ENCODE data around the gene ERF.

Gene ERF

DNA sequence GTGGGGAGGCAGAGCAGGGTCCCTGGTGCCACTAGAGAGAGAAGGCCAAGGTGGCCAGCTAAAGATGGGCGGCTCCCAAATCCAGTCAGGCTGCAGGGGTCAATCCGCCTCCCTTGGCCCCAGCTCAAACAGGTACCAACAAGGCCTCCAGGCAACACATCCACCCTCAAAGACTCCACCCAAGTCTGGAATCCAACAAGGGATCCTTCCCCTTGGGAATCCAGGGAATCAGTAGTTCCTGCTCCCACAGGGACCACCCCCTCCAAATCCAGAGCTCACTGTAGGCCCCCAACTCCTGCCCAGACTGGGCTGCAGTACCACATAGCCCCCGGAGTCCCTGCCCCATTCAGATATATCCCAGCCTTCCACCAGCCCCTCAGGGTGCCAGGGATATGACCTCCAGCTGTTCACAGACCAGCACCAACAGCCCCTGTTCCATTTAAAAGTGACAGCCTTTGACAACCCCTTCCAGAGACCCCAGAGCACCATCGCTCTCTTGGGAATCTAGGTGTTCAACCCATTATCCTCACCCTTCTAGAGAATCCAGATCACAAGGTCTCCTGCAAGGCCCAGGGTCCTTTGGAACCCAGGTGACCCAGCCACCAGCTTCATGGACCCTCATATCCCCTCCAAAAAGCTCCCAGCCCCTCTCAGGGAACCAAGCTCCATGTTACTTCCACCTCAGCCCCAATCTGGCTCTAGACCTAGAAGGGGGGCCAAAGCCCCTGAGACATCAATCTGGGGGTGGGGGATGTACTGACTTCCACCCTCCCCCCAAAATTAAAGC is 3.2 kb downstream of the ERF start:
- Histone ChIP-seq H3K36me3 (ENCODE audit: insufficient read depth, low read length) (peaks cover 18% of the 10 kb centered on the region; the same call in 1 of the 2 replicates), H3K4me1 (ENCODE audit: insufficient read depth, low read length, severe bottlenecking) (peaks cover 33% of the 10 kb centered on the region), H3K9me2 (ENCODE audit: low read depth, low read length) (no peaks in the 10 kb centered on the region), H3K27me3 (ENCODE audit: insufficient read depth, low read length) (0 out of 2 replicates have a peak, but pooled peaks cover 5% of the 10 kb centered on the region), H3K4me3 (ENCODE audit: low read depth, low read length, poor library complexity, severe bottlenecking) (no peak overlapping the region), H4K20me1 (ENCODE audit: insufficient read depth, low read length) (no peaks in the 10 kb centered on the region), H3K9ac (ENCODE audit: low read length) (no peak overlapping the region), H3K79me2 (ENCODE audit: insufficient read depth, low read length) (0 out of 2 replicates have a peak, but pooled peaks cover 8% of the 10 kb centered on the region), H3K4me2 (ENCODE audit: low read length) (peak overlapping the region; percentile 15; the same call in 1 of the 2 replicates), H3F3A (ENCODE audit: insufficient read depth, low read length) (0 out of 2 replicates have a peak, but pooled peaks cover 5% of the 10 kb centered on the region), H2AFZ (ENCODE audit: low read length) (no peak overlapping the region), H3K27ac (ENCODE audit: low read depth, low read length, poor library complexity, severe bottlenecking) (peak overlapping the region; percentile 10), H3K9me3 (ENCODE audit: low read length) (no peaks in the 10 kb centered on the region)
- TF ChIP-seq, protein P1, sequence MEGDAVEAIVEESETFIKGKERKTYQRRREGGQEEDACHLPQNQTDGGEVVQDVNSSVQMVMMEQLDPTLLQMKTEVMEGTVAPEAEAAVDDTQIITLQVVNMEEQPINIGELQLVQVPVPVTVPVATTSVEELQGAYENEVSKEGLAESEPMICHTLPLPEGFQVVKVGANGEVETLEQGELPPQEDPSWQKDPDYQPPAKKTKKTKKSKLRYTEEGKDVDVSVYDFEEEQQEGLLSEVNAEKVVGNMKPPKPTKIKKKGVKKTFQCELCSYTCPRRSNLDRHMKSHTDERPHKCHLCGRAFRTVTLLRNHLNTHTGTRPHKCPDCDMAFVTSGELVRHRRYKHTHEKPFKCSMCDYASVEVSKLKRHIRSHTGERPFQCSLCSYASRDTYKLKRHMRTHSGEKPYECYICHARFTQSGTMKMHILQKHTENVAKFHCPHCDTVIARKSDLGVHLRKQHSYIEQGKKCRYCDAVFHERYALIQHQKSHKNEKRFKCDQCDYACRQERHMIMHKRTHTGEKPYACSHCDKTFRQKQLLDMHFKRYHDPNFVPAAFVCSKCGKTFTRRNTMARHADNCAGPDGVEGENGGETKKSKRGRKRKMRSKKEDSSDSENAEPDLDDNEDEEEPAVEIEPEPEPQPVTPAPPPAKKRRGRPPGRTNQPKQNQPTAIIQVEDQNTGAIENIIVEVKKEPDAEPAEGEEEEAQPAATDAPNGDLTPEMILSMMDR (IDR thresholded peaks at IDR 0.05; ENCODE audit: low read length) = no peak
- no peak for TF ChIP-seq EZH2 (IDR thresholded peaks at IDR 0.05; ENCODE audit: borderline replicate concordance, low read length)

DNA sequence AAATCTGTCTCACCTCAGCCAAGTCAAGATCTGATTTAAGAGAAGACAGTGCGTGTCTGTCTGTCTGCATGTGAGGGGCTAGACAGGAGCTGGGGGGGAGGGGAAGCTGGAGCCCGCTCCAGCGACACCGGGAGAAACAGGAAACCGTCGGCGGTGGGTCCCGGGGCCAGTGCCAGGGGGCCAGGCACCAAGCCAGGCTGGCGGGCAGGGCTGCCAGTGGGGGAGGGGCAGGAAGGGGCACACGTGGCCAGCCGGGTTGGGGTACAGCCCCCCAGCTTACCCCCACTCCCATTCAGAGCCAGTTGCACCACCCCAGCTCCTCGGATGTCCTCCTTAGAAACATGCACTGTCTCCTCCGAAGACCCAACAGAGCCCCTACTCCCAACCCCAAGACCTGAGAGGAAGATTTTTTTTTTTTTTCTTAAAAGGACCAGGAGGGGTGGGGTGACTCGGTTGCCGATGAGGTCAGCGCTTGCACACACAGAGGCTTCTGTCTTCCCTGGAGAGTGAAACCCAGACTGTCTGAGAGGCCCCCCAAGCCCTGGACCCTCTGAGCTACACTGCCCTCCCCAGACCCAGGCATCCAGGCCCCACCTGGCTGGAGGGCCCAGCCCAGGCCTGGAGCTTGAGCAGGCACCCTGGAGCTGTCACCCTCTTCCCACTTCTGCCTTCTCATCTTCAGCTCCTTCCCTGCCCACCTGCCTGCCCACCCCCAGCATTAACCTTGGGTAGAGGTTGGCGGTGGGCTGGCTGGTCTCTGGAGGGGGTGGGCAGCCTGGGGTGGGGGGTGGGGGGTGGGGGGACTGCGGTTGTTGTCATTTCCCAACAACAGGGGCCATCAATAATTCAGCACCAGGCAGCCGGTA is 4.0 kb downstream of the ERF start:
- Histone ChIP-seq H3K36me3 (ENCODE audit: insufficient read depth, low read length) (peaks cover 18% of the 10 kb centered on the region; the same call in 1 of the 2 replicates), H3K9me2 (ENCODE audit: low read depth, low read length) (no peaks in the 10 kb centered on the region), H3K4me3 (ENCODE audit: low read depth, low read length, poor library complexity, severe bottlenecking) (no peak overlapping the region), H3K27ac (ENCODE audit: low read depth, low read length, poor library complexity, severe bottlenecking) (peak overlapping the region; percentile 46), H3K4me1 (ENCODE audit: insufficient read depth, low read length, severe bottlenecking) (peaks cover 32% of the 10 kb centered on the region), H3F3A (ENCODE audit: insufficient read depth, low read length) (no peaks in the 10 kb centered on the region), H4K20me1 (ENCODE audit: insufficient read depth, low read length) (no peaks in the 10 kb centered on the region), H3K27me3 (ENCODE audit: insufficient read depth, low read length) (0 out of 2 replicates have a peak, but pooled peaks cover 4% of the 10 kb centered on the region), H3K79me2 (ENCODE audit: insufficient read depth, low read length) (0 out of 2 replicates have a peak, but pooled peaks cover 8% of the 10 kb centered on the region), H3K9me3 (ENCODE audit: low read length) (no peaks in the 10 kb centered on the region), H3K4me2 (ENCODE audit: low read length) (peak overlapping the region; percentile 22; the same call in 1 of the 2 replicates), H3K9ac (ENCODE audit: low read length) (no peak overlapping the region), H2AFZ (ENCODE audit: low read length) (no peak overlapping the region)
- TF ChIP-seq, protein P1 (IDR thresholded peaks at IDR 0.05; ENCODE audit: low read length) = no peak
- no peak for TF ChIP-seq EZH2 (IDR thresholded peaks at IDR 0.05; ENCODE audit: borderline replicate concordance, low read length)

DNA sequence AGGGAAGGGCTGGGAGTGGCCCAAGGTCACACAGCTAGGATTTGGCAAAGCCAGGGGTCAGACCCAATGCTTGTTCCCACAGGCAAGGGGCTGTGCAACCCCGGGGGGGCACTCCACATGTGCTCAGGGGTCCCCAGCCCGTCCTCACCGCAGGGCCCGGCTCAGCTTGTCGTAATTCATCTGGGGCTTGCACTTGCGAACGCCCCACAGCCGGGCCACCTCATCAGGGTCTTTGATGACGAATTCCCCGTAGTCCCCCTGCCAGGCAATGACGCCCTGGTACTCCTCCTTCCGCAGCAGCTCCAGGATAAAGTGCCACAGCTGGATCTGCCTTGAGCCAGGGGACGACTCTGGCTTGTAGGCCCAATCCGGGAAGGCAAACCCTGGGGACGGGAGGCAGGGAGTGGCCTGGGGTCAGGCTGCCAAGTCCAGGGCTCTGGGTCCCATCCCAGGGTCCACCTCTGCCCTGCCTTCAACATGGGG is 4.7 kb downstream of the ERF start:
- Histone ChIP-seq H3K4me1 (ENCODE audit: insufficient read depth, low read length, severe bottlenecking) (peaks cover 27% of the 10 kb centered on the region), H3K9ac (ENCODE audit: low read length) (no peak overlapping the region), H3K4me3 (ENCODE audit: low read depth, low read length, poor library complexity, severe bottlenecking) (no peak overlapping the region), H3K27me3 (ENCODE audit: insufficient read depth, low read length) (no peaks in the 10 kb centered on the region), H2AFZ (ENCODE audit: low read length) (no peak overlapping the region), H3K9me3 (ENCODE audit: low read length) (no peaks in the 10 kb centered on the region), H3K36me3 (ENCODE audit: insufficient read depth, low read length) (peaks cover 18% of the 10 kb centered on the region; the same call in 1 of the 2 replicates), H3K27ac (ENCODE audit: low read depth, low read length, poor library complexity, severe bottlenecking) (peak overlapping the region; percentile 46), H3K79me2 (ENCODE audit: insufficient read depth, low read length) (0 out of 2 replicates have a peak, but pooled peaks cover 8% of the 10 kb centered on the region), H3F3A (ENCODE audit: insufficient read depth, low read length) (no peaks in the 10 kb centered on the region), H3K4me2 (ENCODE audit: low read length) (no peak overlapping the region; the same call in 1 of the 2 replicates), H4K20me1 (ENCODE audit: insufficient read depth, low read length) (no peaks in the 10 kb centered on the region), H3K9me2 (ENCODE audit: low read depth, low read length) (no peaks in the 10 kb centered on the region)
- TF ChIP-seq, protein P1 (IDR thresholded peaks at IDR 0.05; ENCODE audit: low read length) = no peak
- no peak for TF ChIP-seq EZH2 (IDR thresholded peaks at IDR 0.05; ENCODE audit: borderline replicate concordance, low read length)
